ENCODE measurements around the gene CEMIP2. TPM values are rescaled to one million over a fixed set of nuclear protein-coding genes. Genes with fewer than 3 reads are reported as not detected.
A peak's percentile ranks its signal among the peaks of the same experiment; 100 is the strongest.

CEMIP2 gene
- total and polyA plus RNA-seq, 2 of the 13 experiments (the other 11 are each of a cell fraction or from before 2014, with no cell fraction given), result 94.3 to 128 TPM

DNA sequence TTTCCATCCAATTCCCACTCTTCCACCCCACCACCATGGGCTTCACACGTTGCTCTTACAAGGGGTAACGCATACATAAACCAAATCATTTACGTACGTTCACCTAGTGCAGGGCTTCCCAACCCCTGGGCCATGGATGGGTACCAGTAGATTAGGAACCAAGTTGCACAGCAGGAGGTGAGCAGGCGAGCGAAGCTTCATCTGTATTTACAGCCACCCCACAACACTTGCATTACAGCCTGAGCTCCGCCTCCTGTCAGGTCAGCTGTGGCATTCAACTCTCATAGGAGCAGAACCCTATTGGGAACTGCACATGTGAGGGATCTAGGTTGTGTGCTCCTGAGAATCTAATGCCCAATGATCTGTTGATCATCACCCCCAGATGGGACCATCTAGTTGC is 82.3 kb downstream of the CEMIP2 start:
- Histone ChIP-seq H3K9me3 (ENCODE audit: low read length) (no peaks in the 10 kb centered on the region), H3K27ac (ENCODE audit: extremely low read length, insufficient read depth, low read length) (no peak overlapping the region), H3K4me1 (ENCODE audit: insufficient read depth, low read length) (peaks cover 27% of the 10 kb centered on the region), H3K4me3 (replicated peaks in 1 of 3; ENCODE audit: insufficient read depth in 1 of 3, low read depth in 2 of 3, low read length in 3 of 3) (no peak overlapping the region), H3K27me3 (ENCODE audit: control insufficient read depth in 1 of 2, insufficient read depth in 2 of 2, low read length in 2 of 2) (no peaks in the 10 kb centered on the region), H2AFZ (ENCODE audit: low read length) (no peak overlapping the region), H3K4me2 (ENCODE audit: low read depth, low read length) (no peak overlapping the region), H3K9ac (ENCODE audit: insufficient read depth, low read depth, low read length) (no peak overlapping the region), H3K36me3 (replicated peaks in 1 of 2; ENCODE audit: control insufficient read depth in 1 of 2, insufficient read depth in 2 of 2, low read length in 2 of 2) (peaks cover 18 to 47% of the 10 kb centered on the region in 2 experiments), H3K79me2 (ENCODE audit: insufficient read depth, low read length) (no peaks in the 10 kb centered on the region), H4K20me1 (ENCODE audit: insufficient read depth, low read length) (no peaks in the 10 kb centered on the region; the same call in 1 of the 2 replicates)
- 93% methylated on average over 4 of the region's 7 CpGs for WGBS (ENCODE audit: low lambda C conversion rate)
- no TSS peak for BruUV-seq (replicated peaks)
- in situ Hi-C loops (cut with HindIII; ENCODE audit: extremely low pct_ligation_motif_present, low pct_unique_long_range_greater_than_20kb), result no loop called here
- POLR2A ChIA-PET, result interaction anchor here (0.8 kb wide), 1 partner anchor 50 kb away, joined by 3 read pairs; no protein-coding TSS in a partner anchor
- ATAC-seq, result no peak
- DNase-seq (ENCODE audit: low spot score), result no peak
- FAIRE-seq, result no peak
- intact Hi-C loops (cut with micrococcal nuclease; ENCODE audit: unreplicated experiment), result no loop called here
- CTCF ChIA-PET (ENCODE audit: low intra/inter-chr PET ratio, low total read pairs), result no interaction called here
- TF ChIP-seq RBM22 (optimal IDR thresholded peaks at IDR 0.05; ENCODE audit: low read length) (peak; percentile 82), ZNF225 (CRISPR knock-in tag; IDR thresholded peaks at IDR 0.05) (no peak), JUNB (CRISPR knock-in tag; IDR thresholded peaks at IDR 0.05; ENCODE audit: borderline replicate concordance) (no peak), POLR2G (IDR thresholded peaks at IDR 0.05; ENCODE audit: low read depth, low read length) (peak; percentile 29), LCORL (IDR thresholded peaks at IDR 0.05) (no peak), LCORL (CRISPR knock-in tag; IDR thresholded peaks at IDR 0.05) (no peak)

DNA sequence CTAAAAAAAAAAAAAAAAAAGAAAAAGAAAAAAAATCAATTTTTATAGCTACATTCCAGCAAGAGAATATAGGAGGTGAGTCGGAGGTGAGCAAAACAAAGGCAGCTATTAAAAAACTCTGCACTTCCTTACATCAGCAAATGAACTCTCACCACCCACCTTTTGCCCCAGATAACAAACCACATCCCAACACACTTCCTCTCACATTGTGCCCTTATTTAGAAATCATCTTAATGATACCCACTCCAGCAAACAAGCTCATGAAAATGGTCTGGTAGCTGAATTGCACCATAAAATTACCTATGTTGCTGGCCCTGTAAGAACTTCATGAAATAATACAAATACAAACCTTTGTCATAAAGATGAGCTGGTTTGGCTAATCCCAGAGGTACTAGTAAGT is 82.9 kb downstream of the CEMIP2 start:
- no TSS peak for BruUV-seq (replicated peaks)
- DNase-seq (ENCODE audit: low spot score) (no peak), FAIRE-seq (no peak), ATAC-seq (no peak)
- Histone ChIP-seq H3K4me1 (ENCODE audit: insufficient read depth, low read length) (peaks cover 33% of the 10 kb centered on the region), H3K9me3 (ENCODE audit: low read length) (no peaks in the 10 kb centered on the region), H3K36me3 (replicated peaks in 1 of 2; ENCODE audit: control insufficient read depth in 1 of 2, insufficient read depth in 2 of 2, low read length in 2 of 2) (peaks cover 18 to 43% of the 10 kb centered on the region in 2 experiments), H3K4me2 (ENCODE audit: low read depth, low read length) (no peak overlapping the region), H3K4me3 (replicated peaks in 1 of 3; ENCODE audit: insufficient read depth in 1 of 3, low read depth in 2 of 3, low read length in 3 of 3) (no peak overlapping the region), H4K20me1 (ENCODE audit: insufficient read depth, low read length) (no peaks in the 10 kb centered on the region; the same call in 1 of the 2 replicates), H3K9ac (ENCODE audit: insufficient read depth, low read depth, low read length) (no peak overlapping the region), H3K27me3 (ENCODE audit: control insufficient read depth in 1 of 2, insufficient read depth in 2 of 2, low read length in 2 of 2) (no peaks in the 10 kb centered on the region), H3K27ac (ENCODE audit: extremely low read length, insufficient read depth, low read length) (no peak overlapping the region), H2AFZ (ENCODE audit: low read length) (no peak overlapping the region), H3K79me2 (ENCODE audit: insufficient read depth, low read length) (no peaks in the 10 kb centered on the region)
- WGBS (ENCODE audit: low lambda C conversion rate), result 96% methylated on average over 1 of the region's 1 CpG
- POLR2A ChIA-PET, result interaction anchor here (0.6 to 1.9 kb wide), 2 partner anchors 84 to 243 kb away, joined by 3 to 7 read pairs; no protein-coding TSS in a partner anchor
- CTCF ChIA-PET (ENCODE audit: low intra/inter-chr PET ratio, low total read pairs), result no interaction called here
- in situ Hi-C loops (cut with HindIII; ENCODE audit: extremely low pct_ligation_motif_present, low pct_unique_long_range_greater_than_20kb), result no loop called here
- intact Hi-C loops (cut with micrococcal nuclease; ENCODE audit: unreplicated experiment), result no loop called here
- TF ChIP-seq MED13 (CRISPR knock-in tag; IDR thresholded peaks at IDR 0.05), result no peak
- TF ChIP-seq DR1 (CRISPR knock-in tag; IDR thresholded peaks at IDR 0.05), result no peak
- TF ChIP-seq U2AF2 (IDR thresholded peaks at IDR 0.05; ENCODE audit: low read depth, low read length), result no peak
- no peak for TF ChIP-seq ZNF460 (CRISPR knock-in tag; IDR thresholded peaks at IDR 0.05; ENCODE audit: borderline replicate concordance)
- TF ChIP-seq ZNF260 (CRISPR knock-in tag; IDR thresholded peaks at IDR 0.05; ENCODE audit: borderline replicate concordance, low read depth), result no peak
- no peak for TF ChIP-seq SMARCE1 (IDR thresholded peaks at IDR 0.05; ENCODE audit: borderline replicate concordance)
- no peak for TF ChIP-seq ZNF432 (CRISPR knock-in tag; IDR thresholded peaks at IDR 0.05; ENCODE audit: borderline replicate concordance)
